HG02678 (cell line): ENCODE results near the gene RAB26.

Experiments
- ATAC-seq: cut with Tn5 transposase; IDR thresholded peaks from one replicate; pipeline ENCODE4 v1.9.1; 2021; ENCODE audit warnings: mild to moderate bottlenecking, moderate library complexity; ENCODE audit not compliant: unreplicated experiment

The RAB26 gene

GRCh38 chr16:2178321-2179106 is 30.1 kb downstream of the RAB26 start:
- ATAC-seq, result no peak

GRCh38 chr16:2179107-2179501 is 30.7 kb downstream of the RAB26 start:
- ATAC-seq, result no peak

- no peak for ATAC-seq
Observed at GRCh38 chr16:2179576-2179975, 31.2 kb downstream of the RAB26 start.

GRCh38 chr16:2180461-2180860 is 32.0 kb downstream of the RAB26 start:
- ATAC-seq, result no peak

GRCh38 chr16:2180962-2181923 is 32.8 kb downstream of the RAB26 start:
- no peak for ATAC-seq

- ATAC-seq, result no peak
Observed at GRCh38 chr16:2181952-2182351, 33.5 kb downstream of the RAB26 start.

GRCh38 chr16:2183671-2184070 is 35.2 kb downstream of the RAB26 start:
- ATAC-seq, result no peak

- ATAC-seq, result no peak
Observed at GRCh38 chr16:2184346-2184745, 35.9 kb downstream of the RAB26 start.

- no peak for ATAC-seq
Observed at GRCh38 chr16:2184962-2185361, 36.5 kb downstream of the RAB26 start.

GRCh38 chr16:2186064-2186463 is 37.6 kb downstream of the RAB26 start:
- ATAC-seq, result no peak

- no peak for ATAC-seq
Observed at GRCh38 chr16:2186505-2186904, 38.1 kb downstream of the RAB26 start.

- ATAC-seq, result no peak
Observed at GRCh38 chr16:2187212-2187611, 38.8 kb downstream of the RAB26 start.

- ATAC-seq, result no peak
Observed at GRCh38 chr16:2188395-2188794, 40.0 kb downstream of the RAB26 start.

- no peak for ATAC-seq
Observed at GRCh38 chr16:2189252-2189893, 40.9 kb downstream of the RAB26 start.

- ATAC-seq, result no peak
Observed at GRCh38 chr16:2190002-2190658, 41.7 kb downstream of the RAB26 start.

GRCh38 chr16:2190659-2191445 is 42.4 kb downstream of the RAB26 start:
- ATAC-seq, result no peak

GRCh38 chr16:2191446-2191706 is 43.0 kb downstream of the RAB26 start:
- ATAC-seq, result no peak

GRCh38 chr16:2194166-2194834 is 45.9 kb downstream of the RAB26 start:
- ATAC-seq, result no peak

- ATAC-seq, result no peak
Observed at GRCh38 chr16:2194852-2195321, 46.5 kb downstream of the RAB26 start.
